Measurements from ENCODE around the gene RELN. TPM values are rescaled to one million over a fixed set of nuclear protein-coding genes. Genes with fewer than 3 reads are reported as not detected.

Gene RELN
- total and polyA plus RNA-seq, 10 of the 15 experiments (the other 5 are each of a cell fraction or from before 2014, with no cell fraction given): 0.11 to 0.21 TPM; not detected in 8

DNA sequence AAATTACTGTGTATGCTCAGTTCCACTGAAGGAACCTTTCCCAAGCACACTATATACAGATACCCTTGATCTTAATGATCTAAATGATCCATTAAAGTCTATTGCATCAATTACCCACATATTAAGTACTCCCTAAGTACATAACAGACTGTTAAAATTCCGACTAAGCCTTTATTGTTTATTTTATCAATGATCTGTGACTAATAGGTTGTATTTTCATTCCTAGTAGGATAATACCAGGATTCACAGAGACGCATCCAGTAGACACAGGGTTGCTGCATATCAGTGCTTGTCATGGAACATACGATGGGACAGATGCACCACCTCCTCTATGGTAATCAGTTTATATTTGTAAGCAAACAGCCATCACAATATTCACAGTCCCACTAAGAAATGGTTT lies 383.8 kb downstream of the RELN start:
- no peak overlapping the region for H3K9ac ChIP-seq (ENCODE audit: control insufficient read depth, insufficient read depth, low read length)
- intact Hi-C loops (cut with micrococcal nuclease; ENCODE audit: unreplicated experiment) (no loop called here), in situ Hi-C loops (cut with MboI) (no loop called here)
- no peak for TF ChIP-seq RFX5 (IDR thresholded peaks at IDR 0.05; ENCODE audit: low read depth, low read length)
- no peak for TF ChIP-seq HDAC6 (IDR thresholded peaks at IDR 0.05; ENCODE audit: unreplicated experiment)
- TF ChIP-seq SUPT20H (IDR thresholded peaks at IDR 0.05; ENCODE audit: borderline replicate concordance, control insufficient read depth, low read depth, low read length): no peak
- H3K27ac ChIP-seq (ENCODE audit: control insufficient read depth, insufficient read depth): no peak overlapping the region
- H3K79me2 ChIP-seq (ENCODE audit: control insufficient read depth, insufficient read depth, low read length): no peaks in the 10 kb centered on the region
- DNase-seq (ENCODE audit: low read depth, low spot score) (no peak), FAIRE-seq (no peak), ATAC-seq (no peak)
- ChIA-PET CTCF (no interaction called here), RAD21 (ENCODE audit: unreplicated experiment) (no interaction called here), POLR2A (no interaction called here), SMC1A (ENCODE audit: uncharacterized antibody, unreplicated experiment) (no interaction called here)
- H3K9me3 ChIP-seq (replicated peaks; ENCODE audit: control insufficient read depth, insufficient read depth, low read length): no peaks in the 10 kb centered on the region
- BruUV-seq (replicated peaks): no TSS peak
- H4K20me1 ChIP-seq (ENCODE audit: control insufficient read depth, insufficient read depth): no peaks in the 10 kb centered on the region
- H2AFZ ChIP-seq (ENCODE audit: control insufficient read depth, low read depth, low read length): no peak overlapping the region
- H3K4me1 ChIP-seq (ENCODE audit: control insufficient read depth, insufficient read depth, low read length): no peaks in the 10 kb centered on the region
- no peaks in the 10 kb centered on the region for H3K27me3 ChIP-seq (replicated peaks in 1 of 2; ENCODE audit: control insufficient read depth in 2 of 2, insufficient read depth in 2 of 2, low read length in 1 of 2)
- 21% methylated on average over 3 of the region's 3 CpGs for WGBS (ENCODE audit: insufficient coverage, insufficient replicate concordance, low lambda C conversion rate, missing lambda C conversion rate)
- H3K4me3 ChIP-seq: no peak overlapping the region
- no peak overlapping the region for H3K4me2 ChIP-seq (ENCODE audit: control insufficient read depth, insufficient read depth)
- no peaks in the 10 kb centered on the region for H3K36me3 ChIP-seq (ENCODE audit: control insufficient read depth in 2 of 2, insufficient read depth in 2 of 2, low read length in 1 of 2)

DNA sequence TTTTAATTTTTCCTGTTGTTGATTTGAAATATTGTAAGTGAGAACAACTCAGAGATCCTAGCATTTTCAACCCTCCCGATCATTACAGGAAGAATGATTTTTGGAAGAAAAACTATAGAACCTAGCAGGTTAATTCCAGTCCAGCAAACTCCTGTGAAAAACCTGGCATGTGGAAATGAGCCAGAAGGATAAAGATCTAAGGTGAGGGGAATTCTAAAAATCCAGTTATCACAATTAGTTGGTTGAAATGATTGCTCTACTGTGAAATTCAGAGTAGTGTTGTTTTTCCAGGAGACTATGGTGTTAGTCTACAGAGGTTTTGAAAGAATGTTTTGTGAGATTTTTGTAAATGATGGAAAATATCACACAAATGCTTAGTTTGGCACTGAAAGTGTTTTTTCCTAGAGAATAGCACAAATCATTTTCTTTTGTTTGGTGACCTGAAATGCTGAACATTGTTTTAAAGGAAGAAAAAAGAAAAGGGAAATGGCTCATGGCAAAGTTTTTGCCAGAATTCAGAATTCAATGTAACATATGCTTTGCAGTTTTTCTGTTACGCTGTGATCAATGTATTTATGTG lies 391.0 kb downstream of the RELN start:
- Histone ChIP-seq H3K4me2 (ENCODE audit: control insufficient read depth, insufficient read depth) (no peak overlapping the region), H3K79me2 (ENCODE audit: control insufficient read depth, insufficient read depth, low read length) (no peaks in the 10 kb centered on the region), H3K9ac (ENCODE audit: control insufficient read depth, insufficient read depth, low read length) (no peak overlapping the region), H3K9me3 (replicated peaks; ENCODE audit: control insufficient read depth, insufficient read depth, low read length) (no peaks in the 10 kb centered on the region), H2AFZ (ENCODE audit: control insufficient read depth, low read depth, low read length) (no peak overlapping the region), H3K27me3 (replicated peaks in 1 of 2; ENCODE audit: control insufficient read depth in 2 of 2, insufficient read depth in 2 of 2, low read length in 1 of 2) (no peaks in the 10 kb centered on the region; a peak in 1 of 4 replicates), H3K36me3 (ENCODE audit: control insufficient read depth in 2 of 2, insufficient read depth in 2 of 2, low read length in 1 of 2) (no peaks in the 10 kb centered on the region), H3K27ac (ENCODE audit: control insufficient read depth, insufficient read depth) (no peak overlapping the region), H3K4me1 (ENCODE audit: control insufficient read depth, insufficient read depth, low read length) (no peaks in the 10 kb centered on the region), H3K4me3 (no peak overlapping the region), H4K20me1 (ENCODE audit: control insufficient read depth, insufficient read depth) (no peaks in the 10 kb centered on the region)
- in situ Hi-C loops (cut with MboI): no loop called here
- DNase-seq (ENCODE audit: low read depth, low spot score) (no peak), ATAC-seq (no peak), FAIRE-seq (no peak)
- BruUV-seq (replicated peaks): no TSS peak
- ChIA-PET POLR2A (no interaction called here), RAD21 (ENCODE audit: unreplicated experiment) (no interaction called here), CTCF (interaction anchor here (1.1 kb wide), 1 partner anchor 10 kb away, joined by 3 read pairs; no protein-coding TSS in a partner anchor), SMC1A (ENCODE audit: uncharacterized antibody, unreplicated experiment) (no interaction called here)
- intact Hi-C loops (cut with micrococcal nuclease; ENCODE audit: unreplicated experiment): no loop called here
- 13% methylated on average over 2 of the region's 2 CpGs for WGBS (ENCODE audit: insufficient coverage, insufficient replicate concordance, low lambda C conversion rate, missing lambda C conversion rate)
- TF ChIP-seq LARP7 (IDR thresholded peaks at IDR 0.05): no peak
- no peak for TF ChIP-seq CREB1 (IDR thresholded peaks at IDR 0.05; ENCODE audit: low read depth)
- TF ChIP-seq EZH2 (IDR thresholded peaks at IDR 0.05; ENCODE audit: borderline replicate concordance, control insufficient read depth, low read depth, low read length): no peak
- TF ChIP-seq, protein P1, sequence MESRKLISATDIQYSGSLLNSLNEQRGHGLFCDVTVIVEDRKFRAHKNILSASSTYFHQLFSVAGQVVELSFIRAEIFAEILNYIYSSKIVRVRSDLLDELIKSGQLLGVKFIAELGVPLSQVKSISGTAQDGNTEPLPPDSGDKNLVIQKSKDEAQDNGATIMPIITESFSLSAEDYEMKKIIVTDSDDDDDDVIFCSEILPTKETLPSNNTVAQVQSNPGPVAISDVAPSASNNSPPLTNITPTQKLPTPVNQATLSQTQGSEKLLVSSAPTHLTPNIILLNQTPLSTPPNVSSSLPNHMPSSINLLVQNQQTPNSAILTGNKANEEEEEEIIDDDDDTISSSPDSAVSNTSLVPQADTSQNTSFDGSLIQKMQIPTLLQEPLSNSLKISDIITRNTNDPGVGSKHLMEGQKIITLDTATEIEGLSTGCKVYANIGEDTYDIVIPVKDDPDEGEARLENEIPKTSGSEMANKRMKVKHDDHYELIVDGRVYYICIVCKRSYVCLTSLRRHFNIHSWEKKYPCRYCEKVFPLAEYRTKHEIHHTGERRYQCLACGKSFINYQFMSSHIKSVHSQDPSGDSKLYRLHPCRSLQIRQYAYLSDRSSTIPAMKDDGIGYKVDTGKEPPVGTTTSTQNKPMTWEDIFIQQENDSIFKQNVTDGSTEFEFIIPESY (IDR thresholded peaks at IDR 0.05): no peak
- TF ChIP-seq KLF5 (IDR thresholded peaks at IDR 0.05; ENCODE audit: partially characterized antibody): no peak
- no peak for TF ChIP-seq ZNF207 (IDR thresholded peaks at IDR 0.05; ENCODE audit: borderline replicate concordance)
- TF ChIP-seq, protein P2, sequence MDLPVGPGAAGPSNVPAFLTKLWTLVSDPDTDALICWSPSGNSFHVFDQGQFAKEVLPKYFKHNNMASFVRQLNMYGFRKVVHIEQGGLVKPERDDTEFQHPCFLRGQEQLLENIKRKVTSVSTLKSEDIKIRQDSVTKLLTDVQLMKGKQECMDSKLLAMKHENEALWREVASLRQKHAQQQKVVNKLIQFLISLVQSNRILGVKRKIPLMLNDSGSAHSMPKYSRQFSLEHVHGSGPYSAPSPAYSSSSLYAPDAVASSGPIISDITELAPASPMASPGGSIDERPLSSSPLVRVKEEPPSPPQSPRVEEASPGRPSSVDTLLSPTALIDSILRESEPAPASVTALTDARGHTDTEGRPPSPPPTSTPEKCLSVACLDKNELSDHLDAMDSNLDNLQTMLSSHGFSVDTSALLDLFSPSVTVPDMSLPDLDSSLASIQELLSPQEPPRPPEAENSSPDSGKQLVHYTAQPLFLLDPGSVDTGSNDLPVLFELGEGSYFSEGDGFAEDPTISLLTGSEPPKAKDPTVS (IDR thresholded peaks at IDR 0.05; ENCODE audit: low read depth, low read length): no peak
- TF ChIP-seq NR2C2 (IDR thresholded peaks at IDR 0.05; ENCODE audit: borderline replicate concordance, control insufficient read depth, insufficient read length, low read depth): no peak
- no peak for TF ChIP-seq PML (IDR thresholded peaks at IDR 0.05; ENCODE audit: low read length)
- TF ChIP-seq SIX5 (IDR thresholded peaks at IDR 0.05; ENCODE audit: low read depth, low read length, severe bottlenecking): no peak
- TF ChIP-seq HDGF (IDR thresholded peaks at IDR 0.05): no peak

Measured in GM12878 (cell line).